Gastrocnemius medialis (tissue), 4 donors: ENCODE results near the gene ATMIN. TPM values are rescaled to one million over a fixed set of nuclear protein-coding genes. Genes with fewer than 3 reads are reported as not detected.

Experiments used
- ATAC-seq, 2 donors: fragments of 150-250 bp; one replicate each; pipeline ENCODE4 v1.9.1; 2016
- DNase-seq, 2 donors: peaks; one replicate each; pipeline ENCODE4 v3.0.0-alpha.2; 2019
- H3K27ac ChIP-seq, 4 donors: fragments of 200-600 bp; sonication (generic); 1 replicate in 1 of 4; 2 replicates in 3 of 4; pipeline ENCODE4 v1.5.1; 2016 to 2018; ENCODE audit warnings: mild to moderate bottlenecking in 2 of 4, moderate library complexity in 1 of 4
- H3K27me3 ChIP-seq, 3 donors: fragments of 200-600 bp; sonication (generic) in 2 of 3; 1 replicate in 1 of 3; 2 replicates in 2 of 3; pipeline versions ENCODE4 v1.5.1 to v1.6.0; 2016 to 2019; ENCODE audit warnings: mild to moderate bottlenecking in 1 of 3, moderate library complexity in 1 of 3
- H3K36me3 ChIP-seq, 2 donors: fragments of 200-600 bp; sonication (generic) in 1 of 2; one replicate each; pipeline ENCODE4 v1.5.1; 2017 to 2018
- H3K4me1 ChIP-seq, 2 donors: fragments of 200-600 bp; sonication (generic) in 1 of 2; one replicate each; pipeline ENCODE4 v1.5.1; 2016 to 2017; ENCODE audit warnings: mild to moderate bottlenecking in 2 of 2
- H3K4me3 ChIP-seq, 4 donors: fragments of 200-600 bp; sonication (generic) in 3 of 4; 1 replicate in 1 of 4; 2 replicates in 3 of 4; pipeline ENCODE4 v1.5.1; 2016 to 2019; ENCODE audit warnings: mild to moderate bottlenecking in 2 of 4
- H3K9me3 ChIP-seq, 3 donors: fragments of 200-600 bp; sonication (generic) in 2 of 3; 1 replicate in 1 of 3; 2 replicates in 2 of 3; pipeline ENCODE4 v1.5.1; 2016 to 2019
- CTCF ChIP-seq, 5 experiments: fragments of 450-650 bp in 3 of 5; fragments of 200-600 bp in 2 of 5; sonication (generic) in 2 of 5; IDR thresholded peaks in 4 of 5; conservative IDR thresholded peaks in 1 of 5; 1 replicate in 4 of 5; 2 replicates in 1 of 5; pipeline ENCODE4 v1.5.1; 2016 to 2019; ENCODE audit warnings: antibody characterized with exemption in 5 of 5, mild to moderate bottlenecking in 3 of 5, moderate library complexity in 3 of 5
- POLR2A ChIP-seq, 2 donors: fragments of 450-650 bp; IDR thresholded peaks; one replicate each; pipeline ENCODE4 v1.6.1; 2017; ENCODE audit warnings: antibody characterized with exemption in 2 of 2, mild to moderate bottlenecking in 2 of 2, moderate library complexity in 2 of 2
- in situ Hi-C, 4 donors: fragments of 200-750 bp; cut with MboI; loops; one replicate each; pipeline versions ENCODE4 v1.15.0 to v1.8.0; 2017; ENCODE audit warnings: low sequenced_read_pairs in 4 of 4
- intact Hi-C: fragments of 100-400 bp; cut with DNase I; formaldehyde crosslinking; loops from one replicate; pipeline ENCODE4 v1.15.1; 2023; ENCODE audit warnings: low total_unique reads
- total RNA-seq, 4 donors: library from RNA; depleted of rRNA; stranded (reverse); fragments of >200 nt; gene quantifications; one replicate each; pipeline versions ENCODE4 v1.1.0 to v1.2.3, GENCODE V29; 2016

The ATMIN gene
- total RNA-seq, 4 donors from 2014 or later: 31.1 to 37.1 (median 35.2) TPM

DNA sequence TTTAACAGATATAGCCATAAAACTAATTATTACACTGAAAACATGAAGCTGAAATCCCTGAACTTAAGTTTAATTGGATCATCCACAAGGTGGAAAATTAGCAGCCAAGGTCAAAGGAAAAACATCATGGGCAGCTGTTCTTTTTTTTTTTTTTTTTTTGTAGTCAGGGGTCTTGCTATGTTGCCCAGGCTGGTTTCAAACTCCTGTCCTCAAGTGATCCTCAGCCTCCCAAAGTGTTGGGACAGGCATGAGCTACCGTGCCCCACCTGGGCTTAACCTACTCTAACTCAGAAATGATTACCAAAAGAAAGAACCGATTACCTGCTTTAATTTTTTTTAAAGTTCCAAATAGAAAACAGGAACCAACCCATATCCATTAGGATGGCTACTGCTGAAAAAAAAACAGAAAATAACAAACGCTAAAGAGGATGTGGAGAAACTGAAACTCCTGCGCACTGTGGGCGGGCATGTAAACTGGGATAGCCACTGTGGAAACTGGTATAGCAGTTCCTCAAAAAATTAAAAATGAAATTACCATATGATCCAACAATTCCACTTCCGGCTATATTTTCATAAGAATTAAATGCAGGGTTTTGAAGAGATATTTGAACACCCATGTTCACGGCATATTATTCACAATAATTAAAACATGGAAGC, 37.5 kb upstream of the ATMIN start:
- in situ Hi-C loops: no loop called here
- Histone ChIP-seq H3K27ac (no peak overlapping the region), H3K4me1 (peaks cover 4 to 21% of the 10 kb centered on the region in 2 donors), H3K9me3 (no peaks in the 10 kb centered on the region), H3K4me3 (no peak overlapping the region), H3K27me3 (no peaks in the 10 kb centered on the region), H3K36me3 (no peaks in the 10 kb centered on the region)
- DNase-seq: no peak
- no peak for TF ChIP-seq CTCF (IDR thresholded peaks at IDR 0.05 in 4 of 5, conservative IDR thresholded peaks at IDR 0.05 in 1 of 5)
- TF ChIP-seq POLR2A (IDR thresholded peaks at IDR 0.05): no peak
- intact Hi-C loops: no loop called here
- no peak for ATAC-seq

GRCh38 chr16:81000873-81001272, 34.8 kb upstream of the ATMIN start:
- no peak for ATAC-seq
- Histone ChIP-seq H3K9me3 (no peaks in the 10 kb centered on the region), H3K4me3 (no peak overlapping the region), H3K27ac (no peak overlapping the region), H3K36me3 (no peaks in the 10 kb centered on the region), H3K27me3 (no peaks in the 10 kb centered on the region), H3K4me1 (peaks cover 26 to 42% of the 10 kb centered on the region in 2 donors)
- intact Hi-C loops: loop anchor here (10.0 kb wide), 1 partner anchor 314 kb away; the partner anchor contains the start of gene GAN
- no peak for DNase-seq
- in situ Hi-C loops: no loop called here
- no peak for TF ChIP-seq POLR2A (IDR thresholded peaks at IDR 0.05)
- no peak for TF ChIP-seq CTCF (IDR thresholded peaks at IDR 0.05 in 4 of 5, conservative IDR thresholded peaks at IDR 0.05 in 1 of 5)

DNA sequence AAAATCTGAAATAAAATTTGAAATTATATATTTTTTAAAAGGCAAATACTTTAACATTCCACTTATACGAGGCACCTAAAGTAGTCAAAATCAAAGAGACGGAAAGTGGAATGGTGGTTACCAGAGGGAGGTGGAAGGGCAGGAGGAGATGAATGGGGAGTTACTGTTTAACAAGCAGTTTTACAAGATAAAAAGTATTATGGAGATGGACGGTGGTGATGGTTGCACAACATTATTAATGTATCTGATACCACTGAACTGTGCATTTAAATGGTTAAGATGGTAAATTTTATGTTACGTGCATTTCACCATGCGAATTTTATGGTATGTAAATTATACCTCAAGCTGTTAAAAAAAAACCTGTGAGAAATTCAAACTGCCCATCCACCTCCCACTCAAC, 34.3 kb upstream of the ATMIN start:
- Histone ChIP-seq H3K27ac (no peak overlapping the region), H3K27me3 (no peaks in the 10 kb centered on the region), H3K36me3 (no peaks in the 10 kb centered on the region), H3K4me1 (peaks cover 29 to 43% of the 10 kb centered on the region in 2 donors), H3K4me3 (no peak overlapping the region), H3K9me3 (no peaks in the 10 kb centered on the region)
- no peak for DNase-seq
- TF ChIP-seq CTCF (IDR thresholded peaks at IDR 0.05 in 4 of 5, conservative IDR thresholded peaks at IDR 0.05 in 1 of 5) (no peak), POLR2A (IDR thresholded peaks at IDR 0.05) (no peak)
- no peak for ATAC-seq
- intact Hi-C loops: loop anchor here (10.0 kb wide), 1 partner anchor 313 kb away; the partner anchor contains the start of gene GAN
- in situ Hi-C loops: no loop called here

GRCh38 chr16:81003064-81003463, 32.6 kb upstream of the ATMIN start:
- no peak overlapping the region for H3K4me3 ChIP-seq
- no peaks in the 10 kb centered on the region for H3K27me3 ChIP-seq
- no peaks in the 10 kb centered on the region for H3K9me3 ChIP-seq
- TF ChIP-seq POLR2A (IDR thresholded peaks at IDR 0.05) (no peak), CTCF (IDR thresholded peaks at IDR 0.05 in 4 of 5, conservative IDR thresholded peaks at IDR 0.05 in 1 of 5) (no peak)
- intact Hi-C loops: loop anchor here (10.0 kb wide), 1 partner anchor 312 kb away; the partner anchor contains the start of gene GAN
- DNase-seq (no peak), ATAC-seq (no peak)
- H3K36me3 ChIP-seq: no peaks in the 10 kb centered on the region
- H3K27ac ChIP-seq: peak overlapping the region; percentile 60 to 99 (median 84)
- in situ Hi-C loops: no loop called here
- H3K4me1 ChIP-seq: peaks cover 33 to 35% of the 10 kb centered on the region in 2 donors
